ENCODE results near the gene CTNNBIP1.
A peak's percentile ranks its signal among the peaks of the same experiment; 100 is the strongest.

DNA sequence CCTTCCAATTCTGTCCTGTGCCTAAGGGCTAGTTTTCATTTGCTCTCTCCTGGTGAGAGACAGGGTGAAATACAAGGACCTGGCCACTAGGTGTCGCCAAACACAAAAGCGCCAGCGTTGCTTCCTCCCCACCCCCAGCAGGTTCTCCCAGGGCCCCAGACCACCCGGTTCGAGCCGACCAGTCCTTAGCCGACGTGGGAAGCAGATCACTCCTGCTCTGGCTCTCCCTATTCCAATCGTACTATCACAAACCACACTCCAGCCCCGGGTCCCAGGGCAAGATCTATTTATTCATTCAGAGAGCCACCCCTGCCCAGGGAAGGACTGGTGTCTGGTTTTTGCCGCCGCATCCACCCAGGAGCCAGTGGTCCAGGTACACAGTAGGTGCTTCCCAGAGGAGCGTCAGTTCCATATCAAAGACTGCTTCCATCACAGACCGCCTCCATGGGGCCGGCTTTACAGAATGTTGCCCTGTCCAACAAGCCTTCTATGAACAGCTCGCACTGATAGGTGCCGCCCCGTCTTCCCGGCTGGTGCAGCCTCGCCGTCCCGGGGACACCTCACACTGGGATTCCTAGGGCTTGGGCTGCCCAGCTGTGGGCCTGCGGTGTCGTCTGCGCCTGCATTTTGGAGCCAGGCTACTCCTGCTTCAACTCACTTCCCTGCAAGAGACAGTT, 35.0 kb downstream of the CTNNBIP1 start:
- no peak for TF ChIP-seq ZBTB1 (tag by site-specific recombination; IDR thresholded peaks at IDR 0.05)
- TF ChIP-seq, protein P1, sequence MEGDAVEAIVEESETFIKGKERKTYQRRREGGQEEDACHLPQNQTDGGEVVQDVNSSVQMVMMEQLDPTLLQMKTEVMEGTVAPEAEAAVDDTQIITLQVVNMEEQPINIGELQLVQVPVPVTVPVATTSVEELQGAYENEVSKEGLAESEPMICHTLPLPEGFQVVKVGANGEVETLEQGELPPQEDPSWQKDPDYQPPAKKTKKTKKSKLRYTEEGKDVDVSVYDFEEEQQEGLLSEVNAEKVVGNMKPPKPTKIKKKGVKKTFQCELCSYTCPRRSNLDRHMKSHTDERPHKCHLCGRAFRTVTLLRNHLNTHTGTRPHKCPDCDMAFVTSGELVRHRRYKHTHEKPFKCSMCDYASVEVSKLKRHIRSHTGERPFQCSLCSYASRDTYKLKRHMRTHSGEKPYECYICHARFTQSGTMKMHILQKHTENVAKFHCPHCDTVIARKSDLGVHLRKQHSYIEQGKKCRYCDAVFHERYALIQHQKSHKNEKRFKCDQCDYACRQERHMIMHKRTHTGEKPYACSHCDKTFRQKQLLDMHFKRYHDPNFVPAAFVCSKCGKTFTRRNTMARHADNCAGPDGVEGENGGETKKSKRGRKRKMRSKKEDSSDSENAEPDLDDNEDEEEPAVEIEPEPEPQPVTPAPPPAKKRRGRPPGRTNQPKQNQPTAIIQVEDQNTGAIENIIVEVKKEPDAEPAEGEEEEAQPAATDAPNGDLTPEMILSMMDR (tag by site-specific recombination; IDR thresholded peaks at IDR 0.05) = peak; percentile 90
- TF ChIP-seq YY1 (tag by site-specific recombination; IDR thresholded peaks at IDR 0.05) = no peak
- no peak for TF ChIP-seq ZNF274 (IDR thresholded peaks at IDR 0.05; ENCODE audit: low read length)
- no peak for TF ChIP-seq ZNF274 (tag by site-specific recombination; IDR thresholded peaks at IDR 0.05; ENCODE audit: borderline replicate concordance)
- TF ChIP-seq, protein P2, sequence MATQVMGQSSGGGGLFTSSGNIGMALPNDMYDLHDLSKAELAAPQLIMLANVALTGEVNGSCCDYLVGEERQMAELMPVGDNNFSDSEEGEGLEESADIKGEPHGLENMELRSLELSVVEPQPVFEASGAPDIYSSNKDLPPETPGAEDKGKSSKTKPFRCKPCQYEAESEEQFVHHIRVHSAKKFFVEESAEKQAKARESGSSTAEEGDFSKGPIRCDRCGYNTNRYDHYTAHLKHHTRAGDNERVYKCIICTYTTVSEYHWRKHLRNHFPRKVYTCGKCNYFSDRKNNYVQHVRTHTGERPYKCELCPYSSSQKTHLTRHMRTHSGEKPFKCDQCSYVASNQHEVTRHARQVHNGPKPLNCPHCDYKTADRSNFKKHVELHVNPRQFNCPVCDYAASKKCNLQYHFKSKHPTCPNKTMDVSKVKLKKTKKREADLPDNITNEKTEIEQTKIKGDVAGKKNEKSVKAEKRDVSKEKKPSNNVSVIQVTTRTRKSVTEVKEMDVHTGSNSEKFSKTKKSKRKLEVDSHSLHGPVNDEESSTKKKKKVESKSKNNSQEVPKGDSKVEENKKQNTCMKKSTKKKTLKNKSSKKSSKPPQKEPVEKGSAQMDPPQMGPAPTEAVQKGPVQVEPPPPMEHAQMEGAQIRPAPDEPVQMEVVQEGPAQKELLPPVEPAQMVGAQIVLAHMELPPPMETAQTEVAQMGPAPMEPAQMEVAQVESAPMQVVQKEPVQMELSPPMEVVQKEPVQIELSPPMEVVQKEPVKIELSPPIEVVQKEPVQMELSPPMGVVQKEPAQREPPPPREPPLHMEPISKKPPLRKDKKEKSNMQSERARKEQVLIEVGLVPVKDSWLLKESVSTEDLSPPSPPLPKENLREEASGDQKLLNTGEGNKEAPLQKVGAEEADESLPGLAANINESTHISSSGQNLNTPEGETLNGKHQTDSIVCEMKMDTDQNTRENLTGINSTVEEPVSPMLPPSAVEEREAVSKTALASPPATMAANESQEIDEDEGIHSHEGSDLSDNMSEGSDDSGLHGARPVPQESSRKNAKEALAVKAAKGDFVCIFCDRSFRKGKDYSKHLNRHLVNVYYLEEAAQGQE (tag by site-specific recombination; IDR thresholded peaks at IDR 0.05) = no peak
- TF ChIP-seq ZNF785 (tag by site-specific recombination; IDR thresholded peaks at IDR 0.05) = no peak
- TF ChIP-seq, protein P3, sequence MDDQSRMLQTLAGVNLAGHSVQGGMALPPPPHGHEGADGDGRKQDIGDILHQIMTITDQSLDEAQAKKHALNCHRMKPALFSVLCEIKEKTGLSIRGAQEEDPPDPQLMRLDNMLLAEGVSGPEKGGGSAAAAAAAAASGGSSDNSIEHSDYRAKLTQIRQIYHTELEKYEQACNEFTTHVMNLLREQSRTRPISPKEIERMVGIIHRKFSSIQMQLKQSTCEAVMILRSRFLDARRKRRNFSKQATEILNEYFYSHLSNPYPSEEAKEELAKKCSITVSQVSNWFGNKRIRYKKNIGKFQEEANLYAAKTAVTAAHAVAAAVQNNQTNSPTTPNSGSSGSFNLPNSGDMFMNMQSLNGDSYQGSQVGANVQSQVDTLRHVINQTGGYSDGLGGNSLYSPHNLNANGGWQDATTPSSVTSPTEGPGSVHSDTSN (CRISPR knock-in tag; IDR thresholded peaks at IDR 0.05) = no peak
- TF ChIP-seq ZNF660 (tag by site-specific recombination; IDR thresholded peaks at IDR 0.05) = no peak
- TF ChIP-seq ZEB2 (tag by site-specific recombination; IDR thresholded peaks at IDR 0.05) = 0 out of 2 replicates have a peak, but pooled peaks have one; percentile 30

All from HEK293 (cell line).